Mesangial cell (primary cell): ENCODE results near the gene CCDC88A. TPM values are rescaled to one million over a fixed set of nuclear protein-coding genes. Genes with fewer than 3 reads are reported as not detected.

Source experiments
- total RNA-seq: library from RNA; depleted of rRNA; stranded (reverse); fragments of >200 nt; gene quantifications from 2 replicates; pipeline ENCODE4 v1.2.3, GENCODE V29; 2015

Gene CCDC88A, protein sequence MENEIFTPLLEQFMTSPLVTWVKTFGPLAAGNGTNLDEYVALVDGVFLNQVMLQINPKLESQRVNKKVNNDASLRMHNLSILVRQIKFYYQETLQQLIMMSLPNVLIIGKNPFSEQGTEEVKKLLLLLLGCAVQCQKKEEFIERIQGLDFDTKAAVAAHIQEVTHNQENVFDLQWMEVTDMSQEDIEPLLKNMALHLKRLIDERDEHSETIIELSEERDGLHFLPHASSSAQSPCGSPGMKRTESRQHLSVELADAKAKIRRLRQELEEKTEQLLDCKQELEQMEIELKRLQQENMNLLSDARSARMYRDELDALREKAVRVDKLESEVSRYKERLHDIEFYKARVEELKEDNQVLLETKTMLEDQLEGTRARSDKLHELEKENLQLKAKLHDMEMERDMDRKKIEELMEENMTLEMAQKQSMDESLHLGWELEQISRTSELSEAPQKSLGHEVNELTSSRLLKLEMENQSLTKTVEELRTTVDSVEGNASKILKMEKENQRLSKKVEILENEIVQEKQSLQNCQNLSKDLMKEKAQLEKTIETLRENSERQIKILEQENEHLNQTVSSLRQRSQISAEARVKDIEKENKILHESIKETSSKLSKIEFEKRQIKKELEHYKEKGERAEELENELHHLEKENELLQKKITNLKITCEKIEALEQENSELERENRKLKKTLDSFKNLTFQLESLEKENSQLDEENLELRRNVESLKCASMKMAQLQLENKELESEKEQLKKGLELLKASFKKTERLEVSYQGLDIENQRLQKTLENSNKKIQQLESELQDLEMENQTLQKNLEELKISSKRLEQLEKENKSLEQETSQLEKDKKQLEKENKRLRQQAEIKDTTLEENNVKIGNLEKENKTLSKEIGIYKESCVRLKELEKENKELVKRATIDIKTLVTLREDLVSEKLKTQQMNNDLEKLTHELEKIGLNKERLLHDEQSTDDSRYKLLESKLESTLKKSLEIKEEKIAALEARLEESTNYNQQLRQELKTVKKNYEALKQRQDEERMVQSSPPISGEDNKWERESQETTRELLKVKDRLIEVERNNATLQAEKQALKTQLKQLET (N-terminal part only)
- 21.0 and 37.0 TPM in 2 replicates for total RNA-seq

DNA sequence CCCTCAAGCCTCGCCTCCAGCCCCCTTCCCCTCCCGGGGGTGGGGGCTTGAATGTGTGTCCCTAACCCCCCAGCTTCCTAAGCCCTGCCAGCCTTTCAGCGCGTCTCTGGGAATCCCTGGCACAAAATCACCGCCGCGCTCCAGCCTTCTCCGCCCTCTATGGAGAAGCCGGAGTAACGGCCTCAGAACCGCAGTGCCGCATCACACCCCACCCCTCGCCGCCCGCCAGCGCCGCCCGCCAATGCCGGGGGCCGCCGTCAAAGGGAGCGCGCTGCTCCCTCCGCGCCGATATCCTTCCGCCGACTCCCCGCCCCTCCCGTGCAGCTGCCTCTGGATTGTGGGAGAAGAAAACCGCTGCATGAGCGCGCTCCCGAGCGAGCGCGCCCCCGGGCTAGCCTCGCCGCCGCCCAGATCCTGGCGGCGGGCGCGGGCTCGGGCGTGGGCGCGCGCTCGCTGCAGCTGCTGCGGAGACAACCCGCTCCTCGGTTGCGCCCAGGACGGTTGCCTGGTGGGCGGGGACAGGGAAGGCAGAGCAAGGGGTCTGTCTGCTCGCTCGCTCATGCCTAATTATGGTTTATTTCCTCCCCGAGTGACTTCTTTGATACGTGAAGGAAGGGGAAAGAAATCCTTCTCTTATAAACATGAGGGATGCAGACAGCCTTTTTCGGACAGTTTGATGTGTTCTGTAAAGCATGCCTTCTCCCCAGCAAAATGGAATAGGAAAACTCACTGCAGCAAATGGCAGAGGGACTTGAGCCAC is at the start of gene CCDC88A:
Gene CCDC88A, minus strand, starts transcription at position 178 of the 760 bp plus-strand sequence. CDS start 777 bp downstream, outside the sequence.

DNA sequence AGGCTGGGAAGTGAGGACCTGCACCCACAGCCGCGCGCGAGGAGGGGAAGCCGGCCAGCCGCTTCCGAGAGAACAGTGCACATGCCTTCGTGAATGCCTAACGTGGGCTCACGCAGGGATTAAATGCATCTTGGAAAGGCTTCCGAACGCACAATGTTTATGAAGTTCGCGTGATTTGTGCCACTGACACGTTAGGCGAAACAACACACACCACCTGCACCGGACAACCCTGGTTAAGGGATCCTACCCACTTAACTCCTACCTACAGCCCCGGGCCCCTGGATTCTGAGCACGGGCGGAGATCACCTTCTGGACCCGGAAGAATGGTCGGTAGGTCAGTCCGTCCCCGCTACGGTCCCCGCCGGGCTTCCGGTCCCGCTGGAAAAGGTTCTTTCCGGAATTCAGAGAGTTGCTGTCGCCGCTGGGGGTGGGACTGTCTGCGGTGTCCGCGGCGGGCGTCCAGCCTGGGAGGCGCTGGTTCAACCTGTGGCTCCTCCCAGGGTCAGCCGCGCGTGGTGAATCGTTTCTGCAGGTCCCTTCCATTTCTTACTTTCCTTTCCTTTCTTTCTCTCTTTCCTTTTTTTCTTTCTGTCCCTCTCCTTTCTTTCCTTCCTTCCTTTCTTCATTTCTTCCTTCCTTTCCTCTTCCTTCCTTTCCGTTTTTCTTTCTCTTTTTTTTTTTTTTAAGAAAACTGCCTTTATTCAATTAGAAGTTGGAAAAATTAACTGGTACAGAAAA is 150.6 kb downstream of the CCDC88A start, which contains the start of gene MTIF2:
Gene MTIF2, minus strand, starts transcription at position 325 of the 738 bp plus-strand sequence. CDS start 5,373 bp downstream, outside the sequence.

Other genes with a start within 250 kb of the CCDC88A start
- gene CLHC1, start 187.6 kb downstream of the CCDC88A start, total RNA-seq: 1.5 and 2.2 TPM in 2 replicates
- 581 and 766 TPM in 2 replicates for gene RPS27A, start 187.2 kb downstream of the CCDC88A start, total RNA-seq
- 14.8 and 18.9 TPM in 2 replicates for gene MTIF2, start 150.6 kb downstream of the CCDC88A start, total RNA-seq
- 5.5 and 9.6 TPM in 2 replicates for gene CFAP36, start 99.9 kb upstream of the CCDC88A start, total RNA-seq
- gene PPP4R3B, start 197.8 kb upstream of the CCDC88A start, total RNA-seq: 16.6 and 20.4 TPM in 2 replicates